HT-29 (cell line): Measurements from ENCODE around the gene LTBP3. TPM values are rescaled to one million over a fixed set of nuclear protein-coding genes. Genes with fewer than 3 reads are reported as not detected.

Experiments used
- DNase-seq: peaks from one replicate; pipeline ENCODE4 v3.0.0-alpha.2; 2015; ENCODE audit warnings: low spot score
- total RNA-seq: library from RNA; depleted of rRNA; stranded (reverse); fragments of >200 nt; shearing (Covaris generic); gene quantifications from 2 replicates; pipeline ENCODE4 v1.2.3, GENCODE V29; 2014

Gene LTBP3
- total RNA-seq, 1 experiment from 2014 or later = 164 TPM

DNA sequence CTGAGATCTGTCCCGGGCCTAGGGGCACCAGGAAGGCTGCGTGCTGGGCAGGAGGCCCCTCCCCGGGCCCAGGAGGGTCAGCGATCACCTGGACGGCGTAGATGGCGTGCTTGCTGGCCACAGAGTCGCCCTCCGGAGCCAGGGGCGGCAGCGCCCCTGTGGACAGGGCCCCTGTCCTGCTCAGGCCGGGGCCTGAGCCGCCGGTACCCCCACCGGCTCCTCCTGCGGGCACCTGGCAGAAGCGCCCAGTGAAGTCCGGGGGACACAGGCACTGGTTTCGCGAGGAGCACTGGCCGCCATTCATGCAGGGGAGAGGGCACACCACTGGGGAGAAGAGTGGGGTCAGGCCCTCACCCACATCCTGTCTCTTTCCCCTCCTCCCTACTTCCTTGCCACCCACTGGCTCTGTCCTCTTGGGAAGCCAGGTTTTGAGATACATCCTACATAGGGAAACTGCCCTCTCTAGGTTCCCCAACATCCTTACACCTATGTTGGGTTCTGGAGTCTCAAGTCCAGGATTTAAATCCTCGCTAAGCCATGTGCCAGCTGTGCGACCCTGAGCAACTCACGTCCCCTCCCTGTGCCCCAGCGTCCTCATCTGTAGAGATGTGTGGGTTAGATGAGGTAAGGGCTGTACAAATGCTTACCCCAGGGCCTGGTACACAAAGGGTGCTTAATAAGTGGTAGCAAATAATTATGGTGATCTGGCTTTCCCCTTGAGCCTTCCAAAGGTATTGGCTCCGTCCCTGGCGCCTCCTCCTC, 3.9 kb downstream of the LTBP3 start:
- no peak for DNase-seq

DNA sequence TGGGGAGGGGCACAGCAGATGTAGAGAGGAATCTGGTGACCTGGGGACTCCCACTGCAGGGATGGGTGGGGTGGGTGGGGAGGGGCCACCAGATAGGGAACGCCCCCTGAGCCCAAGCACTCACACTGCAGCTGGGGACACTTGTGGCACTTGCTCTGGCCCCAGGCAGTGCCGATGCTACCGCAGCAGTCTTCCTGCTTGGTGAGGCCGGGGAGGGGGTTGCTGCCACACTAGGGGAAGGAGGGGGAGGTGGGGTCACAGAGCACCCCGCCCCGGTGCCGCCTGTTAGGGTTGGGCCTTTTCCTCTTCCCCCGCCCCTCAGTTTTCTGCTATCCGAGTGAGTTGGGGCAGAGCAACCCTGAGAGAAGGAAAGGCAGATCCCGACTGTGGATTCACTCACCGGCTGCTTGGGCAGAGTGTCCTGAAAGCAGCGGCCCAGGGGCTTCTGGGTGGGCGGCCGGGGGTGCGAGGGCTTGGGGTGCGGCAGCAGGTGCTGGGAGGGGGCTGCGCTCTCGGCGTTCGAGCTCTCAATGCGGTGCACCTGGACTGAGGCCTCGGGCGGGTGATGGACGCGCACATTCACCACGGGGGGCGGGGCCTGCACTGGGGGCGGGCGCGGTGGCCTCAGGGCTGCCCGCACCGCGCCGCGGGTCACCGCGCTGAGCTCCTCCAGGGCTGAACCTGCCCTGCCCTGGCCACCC, 4.7 kb downstream of the LTBP3 start:
- peak; percentile 35 for DNase-seq

DNA sequence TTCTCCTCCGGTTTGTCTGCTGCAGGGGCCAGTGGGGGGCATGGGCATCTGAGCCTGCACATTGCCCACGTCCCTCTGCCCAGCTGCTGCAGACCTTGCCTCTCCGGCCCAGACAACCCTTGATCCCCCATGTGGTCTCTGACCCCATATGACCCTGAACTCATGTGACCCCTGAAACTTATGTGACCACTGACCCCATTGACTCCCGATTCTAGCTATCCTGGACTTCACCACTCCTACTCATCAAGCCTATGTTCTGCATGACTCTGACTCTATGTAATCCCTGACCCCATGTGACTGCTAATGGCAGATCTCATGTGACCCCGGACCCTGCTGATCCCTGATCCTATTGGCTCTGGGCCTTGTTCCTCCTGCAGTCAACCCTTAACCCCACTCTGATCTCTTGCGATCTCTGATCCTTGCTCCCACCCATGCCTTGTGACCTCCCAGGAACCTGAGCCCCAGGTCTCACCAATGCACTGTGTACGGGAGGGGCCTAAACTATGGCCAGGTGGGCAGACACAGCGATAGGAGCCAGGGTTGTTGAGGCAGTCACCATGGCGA, 5.7 kb downstream of the LTBP3 start:
- DNase-seq = no peak

DNA sequence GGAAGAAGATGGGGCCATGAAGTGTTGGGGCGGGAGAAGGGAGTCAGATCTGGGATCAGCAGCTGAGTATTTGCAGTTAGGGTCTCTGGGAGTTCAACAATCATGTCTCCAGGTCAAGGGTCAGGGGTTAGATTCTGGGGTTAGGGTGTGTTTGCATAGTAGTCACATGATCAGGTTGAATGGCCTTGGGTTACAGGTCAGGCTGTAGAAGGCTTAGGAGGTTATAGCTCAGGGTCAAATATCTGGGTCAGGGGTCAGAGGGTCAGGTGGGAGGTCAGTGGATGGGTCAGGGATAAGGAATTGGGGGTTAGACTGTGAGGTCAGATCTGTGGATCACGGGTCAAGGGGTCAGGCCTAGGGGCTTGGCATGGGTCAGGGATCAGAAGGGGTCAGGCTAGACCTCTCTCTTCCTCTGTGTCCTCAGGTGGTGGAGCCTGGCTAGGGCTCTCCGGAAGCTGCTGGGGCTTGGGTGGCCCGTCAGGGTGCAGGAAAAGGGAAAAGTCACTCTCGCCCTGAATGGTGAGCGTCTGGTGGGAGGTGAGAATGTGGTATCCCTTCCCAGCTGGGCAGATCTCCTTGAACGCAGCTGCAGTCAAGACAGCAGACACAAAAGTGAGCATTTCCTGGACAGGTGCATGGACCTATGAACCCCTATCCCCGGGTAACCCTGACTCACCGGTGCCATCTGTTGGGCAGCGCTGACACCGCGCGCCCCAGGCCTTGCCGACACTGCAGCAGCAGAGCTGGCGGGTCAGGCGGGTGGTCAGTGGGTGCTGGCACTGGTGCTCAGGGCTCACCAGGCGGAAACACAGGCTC, 6.4 kb downstream of the LTBP3 start:
- DNase-seq = peak; percentile 93

DNA sequence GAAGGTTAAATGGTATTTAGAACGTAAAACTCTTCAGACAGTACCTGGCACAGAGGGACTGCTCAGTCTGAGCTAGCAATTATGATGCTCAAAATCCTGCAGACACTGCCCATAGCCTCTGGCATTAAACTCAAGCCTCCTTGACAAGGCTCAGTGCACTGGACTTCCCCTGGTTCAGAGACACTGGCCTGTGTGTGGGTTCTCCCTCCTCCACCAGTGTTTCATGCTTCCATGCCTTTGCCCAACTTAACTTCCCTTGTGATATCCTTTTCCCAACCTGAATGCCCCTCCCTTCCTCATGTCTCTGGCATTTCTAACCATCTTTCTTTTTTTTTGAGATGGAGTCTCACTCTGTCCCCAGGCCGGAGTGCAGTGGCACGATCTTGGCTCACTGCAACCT, 9.1 kb downstream of the LTBP3 start:
- no peak for DNase-seq

DNA sequence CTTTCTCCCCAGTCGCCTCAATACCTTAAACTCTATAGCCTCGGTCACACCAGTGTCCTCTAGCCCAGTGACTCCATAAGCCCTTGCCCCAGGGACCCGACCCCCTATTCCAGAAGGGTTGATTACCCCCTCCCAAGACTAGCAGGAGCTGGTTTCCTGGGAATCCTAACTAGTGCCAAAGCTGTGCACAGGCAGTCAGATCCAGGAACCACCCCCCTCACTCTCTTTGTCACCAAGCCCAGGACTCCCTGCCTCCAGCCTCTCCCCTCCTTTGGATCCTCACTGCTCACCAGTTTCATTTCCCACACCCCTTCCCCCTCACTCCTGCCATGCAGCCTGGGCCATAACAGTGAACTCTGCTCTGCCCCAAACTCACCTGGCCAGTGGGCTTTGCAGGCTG, 9.8 kb downstream of the LTBP3 start:
- no peak for DNase-seq

DNA sequence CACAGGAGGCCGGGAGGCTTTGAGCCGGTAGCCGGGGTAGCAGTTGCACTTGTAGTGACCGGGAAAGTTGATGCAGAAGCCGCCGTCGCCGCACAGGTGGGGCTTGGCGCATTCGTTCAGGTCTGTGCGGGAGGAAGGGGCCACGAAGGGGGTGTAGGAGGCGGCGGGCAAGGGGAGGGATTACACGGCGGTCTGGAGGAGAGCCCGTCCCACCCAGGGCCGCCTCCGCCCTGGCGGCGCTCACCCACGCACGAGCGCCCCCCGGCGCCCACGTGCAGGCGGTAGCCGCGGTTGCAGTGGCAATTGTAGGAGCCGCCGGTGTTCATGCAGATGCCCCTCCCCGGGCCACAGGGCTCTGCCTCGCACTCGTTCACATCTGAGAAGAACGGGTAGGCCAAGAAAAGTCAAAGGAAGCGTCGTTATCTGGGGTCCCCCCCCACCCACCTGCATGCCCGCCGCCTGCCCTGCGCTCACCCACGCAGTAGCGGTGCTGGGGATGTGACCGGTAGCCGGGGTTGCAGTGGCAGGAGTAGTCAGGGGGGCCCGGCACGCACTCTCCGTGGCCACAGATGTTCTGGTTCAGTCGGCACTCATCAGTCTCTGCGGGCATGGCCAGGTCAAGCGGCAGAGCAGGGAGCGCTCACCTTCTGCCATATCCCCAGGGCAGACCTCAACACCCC, 10.6 kb downstream of the LTBP3 start:
- no peak for DNase-seq

DNA sequence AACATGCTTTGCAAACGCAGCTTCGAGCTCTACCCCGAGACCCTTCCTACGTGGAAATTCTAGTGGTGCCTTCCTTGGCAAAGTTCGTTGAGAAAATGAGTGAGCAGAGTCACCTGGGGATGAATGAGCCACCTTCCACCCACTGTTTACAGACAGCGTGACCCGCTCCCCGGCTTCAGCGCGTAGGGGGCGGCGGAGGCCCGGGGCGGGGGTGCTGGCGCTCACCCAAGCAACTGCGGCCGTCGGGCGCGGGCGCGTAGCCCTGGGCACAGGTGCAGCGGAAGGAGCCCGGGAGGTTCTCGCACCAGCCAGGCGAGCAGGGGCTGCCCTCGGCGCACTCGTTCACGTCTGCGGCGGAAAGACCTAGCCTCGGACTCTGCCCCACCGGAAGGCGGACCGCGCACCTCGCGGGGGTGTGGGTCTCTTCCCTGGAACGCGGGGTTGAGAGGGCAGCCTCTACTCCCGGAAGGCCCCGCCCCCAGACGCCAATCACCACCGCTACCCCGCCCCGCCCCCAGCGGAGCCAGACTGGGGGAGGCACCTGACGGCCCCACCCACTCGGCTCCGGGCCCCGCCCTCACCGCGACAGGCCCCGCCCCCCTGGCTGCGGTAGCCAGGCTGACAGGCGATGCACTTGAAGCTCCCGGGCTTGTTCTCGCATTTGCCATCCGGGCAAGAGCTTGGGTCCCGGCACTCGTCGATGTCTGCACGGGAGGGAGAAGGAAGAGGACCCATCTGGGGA, 11.8 kb downstream of the LTBP3 start:
- peak; percentile 95 for DNase-seq

DNA sequence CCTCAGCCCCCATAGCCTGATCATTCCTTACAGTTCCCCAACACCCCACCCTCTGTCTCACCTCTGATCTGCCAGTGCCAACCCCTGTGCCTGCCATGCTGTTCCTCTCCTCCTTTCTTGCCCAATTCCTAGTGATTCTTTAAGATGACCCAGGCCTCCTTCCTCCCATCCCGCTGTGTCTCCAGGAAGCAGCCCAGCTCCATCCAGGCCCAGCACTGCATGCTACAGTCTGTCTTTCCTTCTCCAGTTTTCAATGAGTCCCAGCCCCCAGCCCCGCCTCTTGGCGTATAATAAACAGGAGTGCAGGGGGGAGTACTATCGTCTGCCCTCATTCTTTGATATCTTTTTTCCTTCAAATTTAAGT, 12.3 kb downstream of the LTBP3 start:
- no peak for DNase-seq

DNA sequence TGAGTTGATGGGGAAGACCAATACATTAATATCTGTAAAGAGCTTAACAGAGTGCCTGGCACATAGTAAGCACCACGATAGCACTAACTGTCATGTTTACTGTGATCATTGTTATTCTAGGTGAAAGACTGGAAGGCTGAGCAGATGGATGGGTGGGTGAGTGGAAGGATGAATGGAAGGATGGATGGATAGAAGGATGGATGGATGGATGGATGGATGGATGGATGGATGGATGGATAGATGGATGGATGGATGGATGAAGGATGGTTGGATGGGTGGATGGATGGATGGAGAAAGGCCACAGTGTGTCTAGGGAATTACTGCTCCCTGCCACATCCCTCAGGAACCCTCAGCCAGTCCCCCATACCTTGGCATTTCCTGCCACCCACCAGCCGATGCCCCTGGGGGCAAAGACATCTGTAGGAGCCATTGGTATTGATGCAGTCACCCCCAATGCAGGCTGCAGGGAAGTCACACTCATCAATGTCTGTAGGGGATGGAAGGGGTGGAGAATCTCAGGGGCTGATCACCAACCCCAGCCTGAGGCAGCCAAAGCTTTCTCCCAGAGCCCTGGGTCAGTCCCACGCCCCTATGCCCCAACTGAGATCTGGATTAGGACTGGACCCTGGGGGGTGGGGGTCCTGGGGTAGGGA, 15.3 kb downstream of the LTBP3 start:
- DNase-seq = no peak

DNA sequence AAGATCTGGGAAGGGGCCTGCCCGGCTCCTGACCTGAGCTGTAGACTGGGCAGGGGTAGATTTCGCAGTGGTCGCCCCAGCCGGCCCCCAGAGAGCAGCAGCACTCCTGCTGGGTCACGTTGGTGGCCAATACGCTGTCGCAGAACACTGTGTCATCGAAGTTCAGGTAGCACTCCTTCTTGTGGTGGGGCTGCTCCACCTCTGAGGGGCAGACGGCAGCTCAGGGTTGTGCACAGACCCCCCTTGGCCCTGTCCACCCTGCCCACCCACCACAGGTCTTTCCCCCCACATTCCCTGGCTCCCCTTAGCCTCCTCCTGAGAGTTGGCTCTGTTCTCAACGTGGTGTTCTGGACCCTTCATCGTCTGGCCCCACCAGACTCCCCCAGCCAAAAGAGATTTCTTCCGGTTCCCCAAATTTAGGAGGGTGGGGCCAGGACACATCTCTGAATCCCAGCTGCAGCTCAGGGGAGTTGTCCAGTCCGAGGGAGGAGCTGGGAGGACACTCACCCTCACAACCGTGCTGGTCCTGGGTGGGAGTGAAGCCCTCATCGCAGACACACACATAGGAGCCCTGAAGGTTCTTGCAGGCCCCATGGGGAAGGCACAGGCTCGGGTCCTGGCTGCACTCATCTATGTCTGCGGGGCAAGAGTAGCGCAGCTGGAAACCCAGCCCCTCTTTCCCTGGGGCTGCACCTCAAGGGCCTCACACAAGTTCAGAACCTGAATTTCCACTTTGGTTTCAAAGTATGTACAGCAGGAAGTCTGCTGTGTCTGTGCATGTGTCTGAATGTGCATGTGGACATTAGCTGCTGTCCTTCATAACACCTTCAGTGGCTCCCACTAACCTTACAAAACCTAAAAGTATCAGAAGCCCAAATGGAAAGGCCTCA, 16.8 kb downstream of the LTBP3 start:
- DNase-seq = peak; percentile 62

DNA sequence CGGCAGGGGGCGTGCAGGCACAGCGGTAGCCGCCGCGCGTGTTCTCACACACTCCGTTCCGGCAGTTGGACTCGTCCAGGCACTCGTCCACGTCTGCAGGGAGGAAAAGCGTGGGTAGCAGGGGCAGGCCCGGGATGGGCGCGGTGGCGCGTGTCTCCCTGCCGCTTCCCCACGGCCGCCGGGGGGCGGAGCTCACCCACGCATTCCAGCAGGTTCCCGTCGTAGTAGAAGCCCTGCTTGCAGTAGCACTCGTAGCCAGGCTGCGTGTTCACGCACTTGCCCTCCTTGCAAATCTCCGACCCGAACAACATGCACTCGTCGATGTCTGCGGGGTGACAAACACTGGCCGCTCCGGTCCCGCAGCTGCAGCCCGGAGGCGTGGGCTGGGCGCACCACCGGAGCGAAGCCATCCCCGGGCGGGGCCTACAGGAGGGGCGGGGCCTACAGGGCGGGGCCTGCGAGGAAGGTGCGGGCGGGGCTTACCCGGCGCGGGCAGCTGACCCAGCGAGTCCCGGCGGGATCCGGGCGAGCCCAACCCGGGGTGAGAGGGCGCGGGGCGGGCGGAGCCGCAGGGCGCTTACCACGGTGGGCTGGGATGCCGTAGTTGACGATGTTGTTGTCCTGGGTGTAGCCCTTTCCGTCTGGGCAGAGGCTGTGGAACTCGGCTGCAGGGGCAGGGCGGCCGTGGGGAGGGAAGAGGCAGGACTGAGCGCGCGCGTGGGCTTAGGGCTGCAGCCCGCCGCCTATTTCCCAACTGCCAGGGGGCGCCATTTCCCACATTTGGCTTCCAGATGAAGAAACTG, 17.7 kb downstream of the LTBP3 start:
- peak; percentile 92 for DNase-seq

DNA sequence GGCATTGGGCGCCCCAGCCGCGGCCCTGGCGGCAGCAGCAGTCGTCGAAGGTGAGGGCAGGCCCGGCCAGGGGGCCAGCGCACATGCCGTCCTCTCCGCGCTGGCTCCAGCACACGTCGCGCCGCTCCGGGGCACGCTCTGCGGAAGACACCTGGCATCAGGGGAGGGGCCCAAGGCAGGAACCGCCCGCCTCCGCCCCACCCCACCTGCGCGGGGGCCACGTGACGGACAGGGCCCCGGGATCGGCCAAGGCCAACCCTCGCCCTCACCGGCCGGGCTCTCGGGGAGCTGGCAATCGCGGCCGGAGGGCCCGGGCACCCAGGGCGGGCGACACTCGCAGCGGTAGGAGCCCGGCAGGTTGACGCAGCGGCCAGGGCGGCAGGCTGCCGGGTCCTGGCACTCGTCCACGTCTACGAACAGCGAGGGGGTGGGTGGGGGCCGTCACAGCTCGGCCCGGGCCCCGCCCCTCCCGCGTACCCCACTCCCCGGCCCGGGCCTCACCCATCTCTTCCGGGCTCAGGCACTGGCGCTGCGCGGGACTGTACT, 18.3 kb downstream of the LTBP3 start:
- peak; percentile 87 for DNase-seq

DNA sequence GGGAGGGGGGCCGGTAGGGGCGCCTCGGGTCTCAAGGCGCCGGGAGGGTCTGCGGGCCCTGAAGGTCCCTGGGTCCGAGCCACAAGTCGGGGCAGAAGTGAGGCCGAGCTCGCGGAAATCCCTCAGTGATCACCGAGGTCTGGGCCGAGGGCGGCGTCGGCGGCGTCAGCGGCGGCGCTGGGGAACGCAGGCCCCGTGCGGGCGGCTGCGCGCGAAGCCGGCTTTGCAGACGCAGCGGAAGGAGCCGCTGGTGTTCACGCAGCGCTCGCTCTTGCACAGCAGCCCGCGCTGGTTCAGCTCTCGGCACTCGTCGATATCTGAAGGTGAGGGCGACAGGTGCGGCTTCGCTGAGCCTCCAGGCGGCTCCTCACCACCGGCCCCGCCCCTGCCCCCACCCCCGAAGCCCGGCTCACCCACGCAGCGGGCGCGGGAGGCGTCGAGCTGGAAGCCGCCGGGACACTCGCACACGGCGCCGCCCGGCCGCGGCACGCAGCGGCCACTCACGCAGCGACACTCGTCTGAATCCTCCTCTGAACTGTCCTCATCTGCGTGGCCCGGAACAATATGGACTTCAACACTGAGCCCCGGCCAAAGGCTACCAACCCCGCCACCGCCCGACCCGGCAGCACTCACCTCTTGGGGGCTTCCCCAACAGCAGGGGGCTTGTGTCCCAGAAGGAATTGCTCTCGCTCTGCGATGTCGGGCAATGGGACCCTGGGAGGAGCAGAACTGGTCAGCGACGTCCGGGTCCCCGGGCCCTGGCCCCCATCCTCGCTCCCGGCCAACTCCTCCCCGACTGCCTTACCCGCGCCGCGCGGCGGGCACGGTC, 19.0 kb downstream of the LTBP3 start:
- no peak for DNase-seq

DNA sequence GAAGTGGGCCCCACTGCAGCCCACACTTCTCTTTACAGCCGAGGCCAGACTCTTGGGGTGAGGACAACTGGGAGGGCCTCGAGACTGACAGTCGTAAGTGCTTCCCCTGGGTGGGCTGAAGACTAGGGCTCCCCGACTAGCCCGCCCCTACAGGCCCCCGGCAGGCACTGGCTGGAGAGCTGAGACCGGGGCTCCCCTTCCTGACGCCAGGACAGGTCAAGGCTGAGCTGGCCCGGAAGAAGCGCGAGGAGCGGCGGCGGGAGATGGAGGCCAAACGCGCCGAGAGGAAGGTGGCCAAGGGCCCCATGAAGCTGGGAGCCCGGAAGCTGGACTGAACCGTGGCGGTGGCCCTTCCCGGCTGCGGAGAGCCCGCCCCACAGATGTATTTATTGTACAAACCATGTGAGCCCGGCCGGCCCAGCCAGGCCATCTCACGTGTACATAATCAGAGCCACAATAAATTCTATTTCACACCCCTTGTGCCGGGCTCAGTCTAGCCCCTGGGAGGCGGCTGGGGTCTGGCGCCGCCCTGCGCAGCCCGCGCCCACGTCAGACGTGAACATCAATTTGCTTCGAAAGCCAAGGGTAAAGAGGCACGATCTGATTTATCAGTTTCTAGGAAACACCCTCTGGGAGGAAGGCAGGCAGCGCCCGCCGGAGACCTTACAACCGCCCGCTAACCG, 19.8 kb downstream of the LTBP3 start:
- DNase-seq = no peak

DNA sequence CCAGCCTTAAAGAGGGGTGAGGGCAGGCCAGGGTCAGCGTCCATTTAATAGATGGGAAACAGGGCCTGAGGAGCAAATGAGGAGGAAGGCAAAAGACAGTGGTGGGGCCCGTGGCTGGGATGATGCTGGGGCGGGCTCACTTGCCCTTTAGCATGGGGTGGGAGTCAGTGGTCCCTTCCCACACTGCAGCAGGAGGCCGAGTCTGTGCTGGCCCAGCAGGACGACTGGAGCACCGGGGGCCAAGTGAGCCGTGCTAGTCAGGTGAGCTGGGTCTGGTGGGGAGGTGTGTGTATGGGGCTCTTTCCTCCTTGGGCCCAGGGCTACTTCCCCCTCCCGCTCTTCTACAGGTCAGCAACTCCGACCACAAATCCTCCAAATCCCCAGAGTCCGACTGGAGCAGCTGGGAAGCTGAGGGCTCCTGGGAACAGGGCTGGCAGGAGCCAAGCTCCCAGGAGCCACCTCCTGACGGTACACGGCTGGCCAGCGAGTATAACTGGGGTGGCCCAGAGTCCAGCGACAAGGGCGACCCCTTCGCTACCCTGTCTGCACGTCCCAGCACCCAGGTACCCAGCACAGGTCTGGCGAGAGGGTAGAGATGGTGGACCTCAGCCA, 20.4 kb downstream of the LTBP3 start:
- no peak for DNase-seq
